LNCAP (cell line): Measurements from ENCODE around the gene MRPL51.

Experiments used
- CTCF ChIP-seq: fragments of 450-650 bp; IDR thresholded peaks from 2 replicates; pipeline ENCODE4 v1.5.1; 2017; ENCODE audit warnings: mild to moderate bottlenecking

The MRPL51 gene

GRCh38 chr12:6534695-6534944 lies 41.6 kb upstream of the MRPL51 start:
- TF ChIP-seq CTCF: no peak

GRCh38 chr12:6533923-6534694 lies 41.0 kb upstream of the MRPL51 start, which contains the start of gene GAPDH:
GAPDH (plus strand) TSS chr12:6534517; CDS start chr12:6534833, 316 bp downstream.
- TF ChIP-seq CTCF: no peak

- no peak for TF ChIP-seq CTCF
Observed at GRCh38 chr12:6533653-6533922, 40.5 kb upstream of the MRPL51 start.

- no peak for TF ChIP-seq CTCF
Observed at GRCh38 chr12:6532927-6533652, 40.0 kb upstream of the MRPL51 start.

- no peak for TF ChIP-seq CTCF
Observed at GRCh38 chr12:6532051-6532926, 39.2 kb upstream of the MRPL51 start.

- TF ChIP-seq CTCF: no peak
Observed at GRCh38 chr12:6530576-6531260, 37.7 kb upstream of the MRPL51 start.

GRCh38 chr12:6529291-6529737 lies 36.3 kb upstream of the MRPL51 start:
- TF ChIP-seq CTCF: no peak
